Stomach (tissue), 9 donors: Measurements from ENCODE around the gene LY6G6C. TPM values are rescaled to one million over a fixed set of nuclear protein-coding genes. Genes with fewer than 3 reads are reported as not detected.

Source experiments
- DNase-seq, 2 donors: peaks; one replicate each; pipeline versions ENCODE4 v3.0.0 to v3.0.0-alpha.2; 2013 to 2019
- H3K27ac ChIP-seq, 5 donors: fragments of 200-600 bp in 4 of 5; sonication (generic) in 4 of 5; one replicate each; pipeline ENCODE4 v1.5.1; 2013 to 2019; ENCODE audit warnings: mild to moderate bottlenecking in 1 of 5, moderate library complexity in 1 of 5
- H3K27me3 ChIP-seq, 3 donors: fragments of 200-600 bp; sonication (generic); one replicate each; pipeline ENCODE4 v1.5.1; 2017 to 2019; ENCODE audit warnings: mixed run types in 1 of 3
- H3K36me3 ChIP-seq, 4 donors: fragments of 200-600 bp; sonication (generic); 1 replicate in 3 of 4; 2 replicates in 1 of 4; pipeline ENCODE4 v1.5.1; 2016 to 2019
- H3K4me1 ChIP-seq, 4 donors: fragments of 200-600 bp; sonication (generic); one replicate each; pipeline ENCODE4 v1.5.1; 2016 to 2019
- H3K4me3 ChIP-seq, 4 donors: fragments of 200-600 bp; sonication (generic) in 3 of 4; one replicate each; pipeline ENCODE4 v1.5.1; 2016 to 2019; ENCODE audit warnings: mild to moderate bottlenecking in 1 of 4
- H3K9me3 ChIP-seq, 4 donors: fragments of 200-600 bp; sonication (generic); one replicate each; pipeline ENCODE4 v1.5.1; 2016 to 2019
- CTCF ChIP-seq, 7 experiments: fragments of 450-650 bp in 4 of 7; fragments of 200-600 bp in 3 of 7; sonication (generic) in 3 of 7; IDR thresholded peaks; one replicate each; pipeline ENCODE4 v1.5.1; 2016 to 2019; ENCODE audit warnings: antibody characterized with exemption in 7 of 7, control low read depth in 2 of 7, mild to moderate bottlenecking in 1 of 7
- EP300 ChIP-seq: sonication (generic); formaldehyde crosslinking; IDR thresholded peaks from one replicate; pipeline ENCODE4 v1.6.1; 2017; ENCODE audit warnings: antibody characterized with exemption
- POLR2A ChIP-seq, 4 donors: fragments of 450-650 bp; IDR thresholded peaks; one replicate each; pipeline ENCODE4 v1.6.1; 2016; ENCODE audit warnings: antibody characterized with exemption in 4 of 4, control low read depth in 2 of 4, mild to moderate bottlenecking in 1 of 4, moderate library complexity in 1 of 4
- POLR2AphosphoS5 ChIP-seq, 3 donors: sonication (generic); formaldehyde crosslinking; IDR thresholded peaks; one replicate each; pipeline ENCODE4 v1.6.1; 2016; ENCODE audit warnings: antibody characterized with exemption in 3 of 3
- WGBS, 5 donors: extraction: QIAGEN DNeasy Blood & Tissue Kit in 3 of 5; methylation state at CpG; one replicate each; pipeline versions ENCODE4 v1.1.5 to v1.1.7; 2013 to 2018; 5-methylcytosine and 5-hydroxymethylcytosine counted together
- intact Hi-C: fragments of 100-400 bp; cut with DNase I; formaldehyde crosslinking; loops from one replicate; pipeline ENCODE4 v1.15.1; 2023; ENCODE audit warnings: low total_unique reads
- polyA plus RNA-seq, 3 donors: library from polyadenylated mRNA; stranded (reverse); fragments of 200-250 nt; gene quantifications; one replicate each; pipeline ENCODE4 v1.2.3, GENCODE V29; 2013
- total RNA-seq, 5 donors: library from RNA; depleted of rRNA; stranded (reverse); fragments of >200 nt; gene quantifications; one replicate each; pipeline versions ENCODE4 v1.1.0 to v1.2.3, GENCODE V29; 2014 to 2016
- donor health status: healthy with polysubstance abuse.
- donor health status: Bipolar disorder and iron deficiency.
- donor health status: healthy.

LY6G6C gene
- total and polyA plus RNA-seq, 8 donors = 0.90 TPM; not detected in 7

- Histone ChIP-seq H3K9me3 (no peaks in the 10 kb centered on the region), H3K4me1 (peaks cover 4 to 20% (median 12%) of the 10 kb centered on the region in 4 donors), H3K36me3 (peaks cover 73 to 98% (median 97%) of the 10 kb centered on the region in 4 donors), H3K27me3 (no peaks in the 10 kb centered on the region), H3K27ac (peak overlapping the region in 4 of 5 donors; percentile 14 to 72 (median 27)), H3K4me3 (no peak overlapping the region)
- intact Hi-C loops = loop anchor here (10.0 kb wide), 1 partner anchor 75 kb away; the partner anchor contains the start of gene SAPCD1
- TF ChIP-seq EP300 (no peak), POLR2A (IDR thresholded peaks at IDR 0.05) (no peak)
- no peak for DNase-seq
- 74 to 81% (median 77%) methylated on average over 10 to 11 of the region's 11 CpGs for WGBS, 5 donors
These were observed 32.1 kb downstream of the LY6G6C start for GRCh38 chr6:31689249-31690110.

DNA sequence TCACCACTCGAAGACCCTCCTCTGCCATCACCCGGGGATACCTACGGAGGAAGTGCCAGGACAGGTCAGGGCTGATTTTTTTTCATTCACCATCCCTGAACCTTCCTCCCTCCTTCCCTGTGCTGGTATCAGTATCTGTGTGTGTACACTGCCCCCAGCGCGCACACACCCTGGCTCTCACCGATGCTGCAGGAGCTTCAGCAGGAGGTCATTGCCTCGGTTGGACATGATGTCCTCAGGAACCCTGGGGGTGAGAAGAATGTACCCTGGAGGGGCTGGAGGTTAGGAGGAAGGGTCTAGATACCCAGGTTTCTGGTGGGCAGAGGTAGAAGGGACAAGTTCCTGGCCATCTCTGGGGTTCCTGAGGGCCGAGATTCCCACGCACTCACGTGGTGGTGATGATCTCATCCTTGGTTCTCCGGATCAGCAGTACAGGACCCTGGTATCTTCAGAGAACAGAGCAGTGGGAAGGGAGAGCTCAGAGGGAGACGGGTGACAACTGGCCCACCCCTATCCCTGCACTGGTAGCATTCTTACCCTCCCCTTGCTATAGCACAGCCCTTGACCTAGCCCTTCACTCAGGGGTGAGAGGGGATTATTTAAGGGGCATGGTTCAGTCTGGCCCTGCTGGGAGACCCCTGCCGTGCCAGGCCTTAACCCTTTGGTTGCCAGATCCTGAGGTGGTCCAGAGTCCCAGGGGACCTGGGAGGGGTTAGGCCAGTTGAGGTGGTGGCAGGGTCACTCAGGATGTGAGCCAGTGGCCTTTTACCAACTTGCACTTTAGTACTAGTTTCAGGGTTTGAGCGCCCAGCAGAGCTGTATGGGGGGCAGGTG lies 33.5 kb downstream of the LY6G6C start:
- 80 to 87% (median 82%) methylated on average over 13 to 14 of the region's 14 CpGs for WGBS, 5 donors
- no peak for DNase-seq
- intact Hi-C loops = loop anchor here (10.0 kb wide), 1 partner anchor 77 kb away; the partner anchor contains the start of gene SAPCD1
- H3K27ac ChIP-seq = peak overlapping the region in 1 of 5 donors; percentile 43
- no peak overlapping the region for H3K4me3 ChIP-seq
- no peak for TF ChIP-seq POLR2A (IDR thresholded peaks at IDR 0.05)
- no peak for TF ChIP-seq EP300
- no peak for TF ChIP-seq POLR2AphosphoS5 (IDR thresholded peaks at IDR 0.05)
- no peak for TF ChIP-seq CTCF (IDR thresholded peaks at IDR 0.05)
- no peaks in the 10 kb centered on the region for H3K9me3 ChIP-seq
- H3K27me3 ChIP-seq = no peaks in the 10 kb centered on the region
- peaks cover 63 to 89% (median 85%) of the 10 kb centered on the region in 4 donors for H3K36me3 ChIP-seq
- H3K4me1 ChIP-seq = peaks cover 4 to 29% (median 17%) of the 10 kb centered on the region in 4 donors

DNA sequence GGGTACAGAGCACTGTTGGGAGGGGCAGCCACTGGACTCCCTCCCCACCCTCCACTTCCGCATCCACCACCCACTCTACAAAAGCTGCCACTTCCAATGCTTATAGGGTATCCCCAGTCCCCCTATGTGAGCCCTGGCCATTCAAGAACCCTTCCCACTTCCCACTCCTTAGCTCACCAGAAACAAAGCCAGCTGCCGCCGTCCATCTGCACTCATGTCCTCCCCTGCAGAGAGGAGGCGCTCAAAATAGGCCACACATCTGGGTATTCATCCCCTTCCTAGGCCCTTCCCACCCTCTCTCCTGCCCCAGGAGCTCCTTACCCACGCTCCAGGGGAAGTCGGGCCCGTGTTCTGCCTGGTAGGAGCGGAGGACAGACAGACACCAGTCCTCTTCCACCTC lies 34.2 kb downstream of the LY6G6C start:
- Histone ChIP-seq H3K27ac (no peak overlapping the region), H3K9me3 (no peaks in the 10 kb centered on the region), H3K36me3 (peaks cover 56 to 81% (median 77%) of the 10 kb centered on the region in 4 donors), H3K27me3 (no peaks in the 10 kb centered on the region), H3K4me1 (peaks cover 4 to 36% (median 21%) of the 10 kb centered on the region in 4 donors), H3K4me3 (no peak overlapping the region)
- intact Hi-C loops = loop anchor here (10.0 kb wide), 1 partner anchor 77 kb away; the partner anchor contains the start of gene SAPCD1
- TF ChIP-seq POLR2A (IDR thresholded peaks at IDR 0.05) (no peak), EP300 (no peak), POLR2AphosphoS5 (IDR thresholded peaks at IDR 0.05) (no peak), CTCF (IDR thresholded peaks at IDR 0.05) (no peak)
- 83 to 94% (median 84%) methylated on average over 8 of the region's 8 CpGs for WGBS, 5 donors
- no peak for DNase-seq

DNA sequence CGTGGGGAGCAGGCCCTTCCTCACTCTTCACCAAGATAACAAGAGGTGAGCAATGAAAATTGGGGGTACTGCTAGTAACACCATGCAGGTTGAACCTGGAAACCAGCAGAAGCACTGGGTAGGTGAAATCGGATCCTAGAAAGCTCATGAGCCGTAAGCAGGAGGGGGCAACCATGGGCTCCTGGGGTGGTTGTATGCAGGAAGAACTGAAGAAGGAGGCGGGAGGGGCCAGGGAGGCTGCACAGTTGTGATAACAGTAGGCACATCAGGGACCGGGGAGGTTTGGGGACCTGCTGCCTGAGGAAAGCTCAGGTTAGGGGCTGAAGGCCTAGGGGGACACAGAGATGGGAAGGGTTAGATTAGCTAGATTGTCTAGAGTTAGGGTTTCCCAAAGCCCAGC lies 35.1 kb downstream of the LY6G6C start:
- intact Hi-C loops = loop anchor here (10.0 kb wide), 1 partner anchor 78 kb away; the partner anchor contains the start of gene SAPCD1

More for the DNA sequence above, 35.1 kb downstream of the LY6G6C start:
- no peaks in the 10 kb centered on the region for H3K9me3 ChIP-seq
- no peak for TF ChIP-seq POLR2A (IDR thresholded peaks at IDR 0.05)
- TF ChIP-seq EP300 = no peak
- no peak for TF ChIP-seq CTCF (IDR thresholded peaks at IDR 0.05)
- TF ChIP-seq POLR2AphosphoS5 (IDR thresholded peaks at IDR 0.05) = no peak
- H3K4me1 ChIP-seq = peaks cover 9 to 44% (median 26%) of the 10 kb centered on the region in 4 donors
- H3K4me3 ChIP-seq = no peak overlapping the region
- DNase-seq = no peak
- no peak overlapping the region for H3K27ac ChIP-seq
- 76 to 88% (median 81%) methylated on average over 5 of the region's 5 CpGs for WGBS, 5 donors
- peaks cover 49 to 73% (median 69%) of the 10 kb centered on the region in 4 donors for H3K36me3 ChIP-seq
- H3K27me3 ChIP-seq = no peaks in the 10 kb centered on the region
